Sigmoid colon (tissue), 7 donors: Measurements from ENCODE around the gene CSNK1G2. TPM values are rescaled to one million over a fixed set of nuclear protein-coding genes. Genes with fewer than 3 reads are reported as not detected.

Experiments used
- DNase-seq: peaks from one replicate; pipeline ENCODE4 v3.0.0-alpha.2; 2019
- H3K27ac ChIP-seq, 4 donors: fragments of 200-600 bp; sonication (generic); one replicate each; pipeline ENCODE4 v1.5.1; 2016 to 2019; ENCODE audit warnings: mild to moderate bottlenecking in 1 of 4
- H3K27me3 ChIP-seq, 3 donors: fragments of 200-600 bp; sonication (generic); one replicate each; pipeline ENCODE4 v1.5.1; 2019; ENCODE audit warnings: mild to moderate bottlenecking in 1 of 3
- H3K36me3 ChIP-seq, 4 donors: fragments of 200-600 bp; sonication (generic); one replicate each; pipeline ENCODE4 v1.5.1; 2016 to 2019
- H3K4me1 ChIP-seq, 4 donors: fragments of 200-600 bp; sonication (generic); one replicate each; pipeline ENCODE4 v1.5.1; 2017 to 2019
- H3K4me3 ChIP-seq, 4 donors: fragments of 200-600 bp; sonication (generic); one replicate each; pipeline ENCODE4 v1.5.1; 2017 to 2019; ENCODE audit warnings: mild to moderate bottlenecking in 2 of 4, moderate library complexity in 1 of 4
- H3K9me3 ChIP-seq, 4 donors: fragments of 200-600 bp in 3 of 4; sonication (generic) in 3 of 4; one replicate each; pipeline versions ENCODE4 v1.5.1 to v1.6.1; 2013 to 2019
- CTCF ChIP-seq, 4 experiments: fragments of 450-650 bp in 3 of 4; fragments of 200-600 bp in 1 of 4; IDR thresholded peaks; one replicate each; pipeline ENCODE4 v1.5.1; 2016 to 2019; ENCODE audit warnings: antibody characterized with exemption in 4 of 4, mild to moderate bottlenecking in 3 of 4, moderate library complexity in 2 of 4
- EP300 ChIP-seq, 4 donors: sonication (generic); formaldehyde crosslinking; IDR thresholded peaks; one replicate each; pipeline ENCODE4 v1.6.1; 2017; ENCODE audit warnings: antibody characterized with exemption in 4 of 4
- POLR2A ChIP-seq, 2 donors: fragments of 450-650 bp; IDR thresholded peaks; one replicate each; pipeline ENCODE4 v1.6.1; 2016; ENCODE audit warnings: antibody characterized with exemption in 2 of 2, mild to moderate bottlenecking in 2 of 2, moderate library complexity in 2 of 2
- POLR2AphosphoS5 ChIP-seq, 4 donors: sonication (generic); formaldehyde crosslinking; IDR thresholded peaks; one replicate each; pipeline ENCODE4 v1.6.1; 2017; ENCODE audit warnings: antibody characterized with exemption in 4 of 4
- WGBS, 2 donors: extraction: QIAGEN DNeasy Blood & Tissue Kit; methylation state at CpG; one replicate each; pipeline ENCODE4 v1.1.7; 2013; 5-methylcytosine and 5-hydroxymethylcytosine counted together
- intact Hi-C: fragments of 100-400 bp; cut with DNase I; formaldehyde crosslinking; loops from one replicate; pipeline ENCODE4 v1.15.1; 2023
- polyA plus RNA-seq, 3 donors: library from polyadenylated mRNA; stranded (reverse); fragments of 200-250 nt; gene quantifications; one replicate each; pipeline ENCODE4 v1.2.3, GENCODE V29; 2013
- small RNA-seq, 3 donors: library from RNA; depleted of rRNA; stranded (forward); fragments of <200 nt; gene quantifications; one replicate each; pipeline ENCODE3, GENCODE V24; 2016
- total RNA-seq, 4 donors: library from RNA; depleted of rRNA; stranded (reverse); fragments of >200 nt; gene quantifications; one replicate each; pipeline ENCODE4 v1.1.0, GENCODE V29; 2016
- donor health status: healthy with polysubstance abuse.
- donor health status: Bipolar disorder and iron deficiency.
- donor health status: healthy.

CSNK1G2 gene
- total and polyA plus RNA-seq, 7 donors: 24.6 to 91.1 (median 35.9) TPM

- no peak overlapping the region for H3K4me3 ChIP-seq
- H3K9me3 ChIP-seq: no peaks in the 10 kb centered on the region
- 79 to 80% methylated on average over 9 of the region's 9 CpGs for WGBS, 2 donors
- peaks cover 0 to 40% (median 27%) of the 10 kb centered on the region in 4 donors for H3K4me1 ChIP-seq
- H3K27me3 ChIP-seq: no peaks in the 10 kb centered on the region
- intact Hi-C loops: no loop called here
- no peaks in the 10 kb centered on the region for H3K36me3 ChIP-seq
- TF ChIP-seq POLR2A (IDR thresholded peaks at IDR 0.05) (no peak), POLR2AphosphoS5 (IDR thresholded peaks at IDR 0.05) (peak in 2 of 4 donors; percentile 8 to 11), CTCF (IDR thresholded peaks at IDR 0.05) (no peak), EP300 (IDR thresholded peaks at IDR 0.05) (no peak)
- peak overlapping the region in 2 of 4 donors; percentile 14 to 48 for H3K27ac ChIP-seq
- no peak for DNase-seq
Measured at GRCh38 chr19:2027361-2027760, 86.4 kb downstream of the CSNK1G2 start.

Small RNA genes within 50 kb of the gene (small RNA-seq; reads per million reads assigned to genes)
- gene AC007136.1: 0 reads per million in 3 donors

Other genes starting within 250 kb of the CSNK1G2 start
- not detected for gene ONECUT3, start 187.7 kb upstream of the CSNK1G2 start, total RNA-seq
- not detected for gene ONECUT3, start 187.7 kb upstream of the CSNK1G2 start, polyA plus RNA-seq
- 1 to 10 TPM in 1 of 4 donors, under 1 TPM in 3; under 0.01 to 3.9 (median 0.42) TPM for gene ATP8B3, start 128.9 kb upstream of the CSNK1G2 start, total RNA-seq
- under 1 TPM in 1 of 3 donors, not detected in 2; 0.96 TPM for gene ATP8B3, start 128.9 kb upstream of the CSNK1G2 start, polyA plus RNA-seq
- 10 to 100 TPM in 2 of 4 donors, 1 to 10 TPM in 2; 8.6 to 61.8 (median 13.1) TPM for gene REXO1, start 92.7 kb upstream of the CSNK1G2 start, total RNA-seq
- 10 to 100 TPM in 2 of 3 donors, 1 to 10 TPM in 1; 9.0 to 34.6 (median 11.1) TPM for gene REXO1, start 92.7 kb upstream of the CSNK1G2 start, polyA plus RNA-seq
- gene KLF16, start 77.6 kb upstream of the CSNK1G2 start, total RNA-seq: 10 to 100 TPM in 1 of 4 donors, 1 to 10 TPM in 3; 2.1 to 10.3 (median 4.4) TPM
- gene KLF16, start 77.6 kb upstream of the CSNK1G2 start, polyA plus RNA-seq: 10 to 100 TPM in 2 of 3 donors, 1 to 10 TPM in 1; 8.4 to 20.5 (median 12.5) TPM
- 10 to 100 TPM; 86.6 to 97.1 (median 92.7) TPM for gene ABHD17A, start 55.7 kb upstream of the CSNK1G2 start, total RNA-seq
- 10 to 100 TPM; 60.7 to 76.3 (median 69.4) TPM for gene ABHD17A, start 55.7 kb upstream of the CSNK1G2 start, polyA plus RNA-seq
- 1 to 10 TPM in 2 of 4 donors, under 1 TPM in 2; 0.33 to 6.2 (median 1.5) TPM for gene ADAT3, start 35.8 kb upstream of the CSNK1G2 start, total RNA-seq
- 10 to 100 TPM in 2 of 3 donors, 1 to 10 TPM in 1; 6.6 to 17.4 (median 13.2) TPM for gene ADAT3, start 35.8 kb upstream of the CSNK1G2 start, polyA plus RNA-seq
- gene SCAMP4, start 35.8 kb upstream of the CSNK1G2 start, total RNA-seq: 10 to 100 TPM; 25.8 to 47.0 (median 31.0) TPM
- 10 to 100 TPM; 14.4 to 55.4 (median 16.6) TPM for gene SCAMP4, start 35.8 kb upstream of the CSNK1G2 start, polyA plus RNA-seq
- 10 to 100 TPM; 43.8 to 82.8 (median 50.3) TPM for gene BTBD2, start 74.5 kb downstream of the CSNK1G2 start, total RNA-seq
- 10 to 100 TPM; 31.9 to 58.7 (median 46.2) TPM for gene BTBD2, start 74.5 kb downstream of the CSNK1G2 start, polyA plus RNA-seq
- 100 to 1,000 TPM in 3 of 4 donors, 10 to 100 TPM in 1; 83.1 to 124 (median 107) TPM for gene MKNK2, start 110.1 kb downstream of the CSNK1G2 start, total RNA-seq
- gene MKNK2, start 110.1 kb downstream of the CSNK1G2 start, polyA plus RNA-seq: 100 to 1,000 TPM; 121 to 157 (median 129) TPM
- 10 to 100 TPM; 25.7 to 65.4 (median 32.0) TPM for gene MOB3A, start 155.2 kb downstream of the CSNK1G2 start, total RNA-seq
- 10 to 100 TPM; 14.4 to 36.1 (median 14.6) TPM for gene MOB3A, start 155.2 kb downstream of the CSNK1G2 start, polyA plus RNA-seq
- gene IZUMO4, start 155.7 kb downstream of the CSNK1G2 start, total RNA-seq: 1 to 10 TPM; 2.3 to 6.0 (median 4.6) TPM
- 1 to 10 TPM; 2.4 to 8.5 (median 3.5) TPM for gene IZUMO4, start 155.7 kb downstream of the CSNK1G2 start, polyA plus RNA-seq
- gene AP3D1, start 210.4 kb downstream of the CSNK1G2 start, total RNA-seq: 10 to 100 TPM; 43.1 to 83.1 (median 51.2) TPM
- gene AP3D1, start 210.4 kb downstream of the CSNK1G2 start, polyA plus RNA-seq: 100 to 1,000 TPM in 1 of 3 donors, 10 to 100 TPM in 2; 47.4 to 127 (median 72.6) TPM
- 1 to 10 TPM; 4.6 to 8.0 (median 6.3) TPM for gene DOT1L, start 222.8 kb downstream of the CSNK1G2 start, total RNA-seq
- 10 to 100 TPM in 2 of 3 donors, 1 to 10 TPM in 1; 6.9 to 26.0 (median 12.6) TPM for gene DOT1L, start 222.8 kb downstream of the CSNK1G2 start, polyA plus RNA-seq